HG02938 (cell line): ENCODE data around the gene HOOK2.
A peak's percentile ranks its signal among the peaks of the same experiment; 100 is the strongest.
"Not testable (repeated sequence)": the region's sequence is repeated elsewhere in the genome, so short reads cannot be mapped to it uniquely, and the experiment has no call there.

Experiments used
- ATAC-seq: cut with Tn5 transposase; IDR thresholded peaks from one replicate; pipeline ENCODE4 v1.9.1; 2021; ENCODE audit warnings: mild to moderate bottlenecking, moderate library complexity; ENCODE audit not compliant: unreplicated experiment

Gene HOOK2

GRCh38 chr19:12774588-12775555 is at the start of gene HOOK2:
Gene HOOK2 (minus strand): TSS chr19:12775552. CDS start chr19:12775449, 103 bp downstream.
- ATAC-seq: peak; percentile 1

GRCh38 chr19:12821761-12822160 is 46.4 kb upstream of the HOOK2 start:
- ATAC-seq: no peak

- not testable (repeated sequence) for ATAC-seq
Observed at GRCh38 chr19:12817810-12818209, 42.5 kb upstream of the HOOK2 start.

GRCh38 chr19:12817188-12817587 is 41.8 kb upstream of the HOOK2 start:
- not testable (repeated sequence) for ATAC-seq

GRCh38 chr19:12815088-12815487 is 39.7 kb upstream of the HOOK2 start:
- no peak for ATAC-seq

- ATAC-seq: peak; percentile 74
Observed at GRCh38 chr19:12806242-12807081, 31.1 kb upstream of the HOOK2 start, which contains the start of gene RNASEH2A. Gene RNASEH2A (plus strand): TSS chr19:12806584. CDS start chr19:12806674, 90 bp downstream.

GRCh38 chr19:12804051-12804450 is 28.7 kb upstream of the HOOK2 start:
- no peak for ATAC-seq

- no peak for ATAC-seq
Observed at GRCh38 chr19:12802267-12803106, 27.1 kb upstream of the HOOK2 start.

GRCh38 chr19:12801466-12802266 is 26.3 kb upstream of the HOOK2 start, which contains the start of the genes PRDX2 and THSD8:
Gene PRDX2 (minus strand): TSS chr19:12801800. CDS start chr19:12801261, 539 bp downstream.
Gene THSD8 (plus strand): TSS chr19:12802069. CDS start chr19:12802072, 3 bp downstream.
- no peak for ATAC-seq

- no peak for ATAC-seq
Observed at GRCh38 chr19:12800923-12801465, 25.6 kb upstream of the HOOK2 start.

- ATAC-seq: no peak
Observed at GRCh38 chr19:12800466-12800770, 25.1 kb upstream of the HOOK2 start.

- ATAC-seq: no peak
Observed at GRCh38 chr19:12799742-12800465, 24.6 kb upstream of the HOOK2 start.

- not testable (repeated sequence) for ATAC-seq
Observed at GRCh38 chr19:12797607-12798006, 22.3 kb upstream of the HOOK2 start.

- no peak for ATAC-seq
Observed at GRCh38 chr19:12797141-12797587, 21.8 kb upstream of the HOOK2 start.

- no peak for ATAC-seq
Observed at GRCh38 chr19:12796146-12797071, 21.1 kb upstream of the HOOK2 start.

GRCh38 chr19:12794971-12795381 is 19.6 kb upstream of the HOOK2 start:
- ATAC-seq: no peak

GRCh38 chr19:12794196-12794941 is 19.0 kb upstream of the HOOK2 start:
- no peak for ATAC-seq
